K562 (cell line): ENCODE data around the gene PGBD1. TPM values are rescaled to one million over a fixed set of nuclear protein-coding genes. Genes with fewer than 3 reads are reported as not detected.
A peak's percentile ranks its signal among the peaks of the same experiment; 100 is the strongest.

Experiments
- ARNT ChIP-seq, 2 experiments: fragments of 450-650 bp; IDR thresholded peaks; 2 replicates each; pipeline ENCODE4 v1.6.1; 2016; ENCODE audit warnings: mild to moderate bottlenecking in 1 of 2
- CBX3 ChIP-seq, 2 experiments: IDR thresholded peaks; 1 replicate in 1 of 2; 2 replicates in 1 of 2; pipeline ENCODE4 v1.6.1; 2012; ENCODE audit warnings: inconsistent platforms in 2 of 2, low read length in 2 of 2, borderline replicate concordance in 1 of 2, control low read depth in 1 of 2
- CBX5 ChIP-seq: IDR thresholded peaks from 2 replicates; pipeline ENCODE4 v1.6.1; 2014; ENCODE audit warnings: low read depth, borderline replicate concordance
- HDAC6 ChIP-seq: IDR thresholded peaks from 2 replicates; pipeline ENCODE4 v1.6.1; 2012; ENCODE audit warnings: low read depth, mild to moderate bottlenecking, control low read depth, inconsistent platforms, low read length, moderate library complexity
- JUN ChIP-seq, 2 experiments: sonication (generic) in 1 of 2; formaldehyde crosslinking in 1 of 2; IDR thresholded peaks; 2 replicates each; pipeline versions ENCODE4 v1.6.1 to v1.8.0; 2012 to 2022; ENCODE audit warnings: borderline replicate concordance in 2 of 2, mild to moderate bottlenecking in 2 of 2, improper control_type of control experiment in 1 of 2, low read depth in 1 of 2, low read length in 1 of 2, missing genetic modification reagents in 1 of 2
- MTA3 ChIP-seq: fragments of 450-650 bp; formaldehyde crosslinking; IDR thresholded peaks from 2 replicates; pipeline ENCODE4 v1.6.1; 2017; ENCODE audit warnings: mild to moderate bottlenecking, borderline replicate concordance
- NFRKB ChIP-seq: fragments of 450-650 bp; IDR thresholded peaks from 2 replicates; pipeline ENCODE4 v1.6.1; 2016; ENCODE audit warnings: low read depth
- RBM25 ChIP-seq: fragments of 200-400 bp; formaldehyde crosslinking; IDR thresholded peaks from 2 replicates; pipeline ENCODE4 v1.6.1; 2018; ENCODE audit warnings: low read length, low read depth, moderate library complexity; ENCODE audit not compliant: severe bottlenecking
- SMC3 ChIP-seq: conservative IDR thresholded peaks from 2 replicates; pipeline ENCODE4 v1.6.1; 2011; ENCODE audit warnings: low read depth, low read length, improper control_type of control experiment; ENCODE audit not compliant: insufficient read depth
- TEAD4 ChIP-seq, 2 experiments: sonication (generic) in 1 of 2; formaldehyde crosslinking in 1 of 2; IDR thresholded peaks; 2 replicates each; pipeline versions ENCODE4 v1.6.1 to v1.8.0; 2012 to 2022; ENCODE audit warnings: borderline replicate concordance in 1 of 2, inconsistent platforms in 1 of 2, low read length in 1 of 2, mild to moderate bottlenecking in 1 of 2, missing genetic modification reagents in 1 of 2
- ZNF75A ChIP-seq: fragments of 450-650 bp; formaldehyde crosslinking; IDR thresholded peaks from 2 replicates; pipeline ENCODE4 v1.4.0; 2020; ENCODE audit warnings: mild to moderate bottlenecking
- ZNF785 ChIP-seq: fragments of 250-450 bp; sonication (Bioruptor Pico); IDR thresholded peaks from 2 replicates; pipeline ENCODE4 v1.4.0; 2020; ENCODE audit warnings: mild to moderate bottlenecking
- polyA plus RNA-seq, 8 experiments: library from polyadenylated mRNA; depleted of rRNA in 4 of 8; stranded (reverse) in 5 of 8; unstranded in 3 of 8; fragments of >200 nt; fragmentation: Nextera tagmentation in 2 of 8; fragmentation: Illumina TruSeq in 1 of 8; extraction: Ambion mirVana in 2 of 8; extraction: Trizol in 1 of 8; gene quantifications; 2 replicates each; pipeline versions ENCODE4 v1.2.1 to v1.2.3, GENCODE V29; 2011 to 2014; ENCODE audit warnings: inconsistent platforms in 1 of 8, missing spikeins in 1 of 8
- total RNA-seq, 7 experiments: library from RNA; depleted of rRNA in 6 of 7; stranded (reverse); fragments of >200 nt in 6 of 7; fragmentation: Illumina TruSeq in 2 of 7; extraction: Trizol in 2 of 7; gene quantifications; 2 replicates each; pipeline versions ENCODE4 v1.2.1 to v1.2.3, GENCODE V29; 2011 to 2021; ENCODE audit warnings: low replicate concordance in 1 of 7
- TF ChIP-seq, protein P1 (sequence below), 2 experiments: fragments of 250-450 bp in 1 of 2; fragments of 450-650 bp in 1 of 2; sonication (Bioruptor Pico) in 1 of 2; IDR thresholded peaks; 2 replicates each; pipeline versions ENCODE4 v1.6.1 to v1.8.0; 2016 to 2021; ENCODE audit warnings: mild to moderate bottlenecking in 2 of 2, moderate library complexity in 2 of 2, missing compliant biosample characterization in 1 of 2, missing genetic modification characterization in 1 of 2
- TF ChIP-seq, protein P2 (sequence below): sonication (generic); formaldehyde crosslinking; IDR thresholded peaks from 2 replicates; pipeline ENCODE4 v1.8.1; 2023; ENCODE audit warnings: mild to moderate bottlenecking, missing genetic modification reagents
- TF ChIP-seq, protein P3 (sequence below): sonication (generic); formaldehyde crosslinking; IDR thresholded peaks from 2 replicates; pipeline ENCODE4 v1.8.0; 2023; ENCODE audit warnings: missing genetic modification reagents, mild to moderate bottlenecking, borderline replicate concordance

PGBD1 gene
- total and polyA plus RNA-seq, 9 of the 15 experiments (the other 6 are each of a cell fraction or from before 2014, with no cell fraction given): 3.3 to 9.0 (median 7.3) TPM

DNA sequence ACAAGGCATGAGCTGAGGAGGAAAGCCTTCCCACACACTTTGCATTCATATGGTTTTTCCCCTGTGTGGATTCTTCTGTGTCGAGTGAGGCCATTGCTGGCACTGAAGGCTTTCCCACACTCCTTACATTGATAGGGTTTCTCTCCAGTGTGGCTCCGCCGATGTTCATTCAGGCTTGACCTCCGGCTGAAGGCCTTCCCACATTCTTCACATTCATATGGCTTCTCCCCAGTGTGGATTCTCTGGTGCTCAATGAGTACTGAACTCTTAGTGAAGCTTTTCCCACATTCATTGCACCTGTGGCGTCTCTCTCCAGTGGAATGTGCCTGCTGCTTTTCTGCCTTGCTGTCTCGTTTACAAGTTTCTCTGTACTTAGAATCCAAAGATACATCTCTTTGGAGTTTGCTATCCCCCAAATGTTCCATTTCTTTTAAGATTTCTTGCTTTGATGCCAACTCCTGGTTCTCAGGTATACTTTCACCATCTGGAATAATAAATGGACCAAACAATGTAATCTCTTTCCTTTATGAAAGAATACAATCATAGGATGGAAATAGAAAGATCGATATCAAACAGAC lies 45.1 kb downstream of the PGBD1 start (continued):
- TF ChIP-seq, protein P1, sequence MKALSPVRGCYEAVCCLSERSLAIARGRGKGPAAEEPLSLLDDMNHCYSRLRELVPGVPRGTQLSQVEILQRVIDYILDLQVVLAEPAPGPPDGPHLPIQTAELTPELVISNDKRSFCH (CRISPR knock-in tag; IDR thresholded peaks at IDR 0.05): no peak
- TF ChIP-seq, protein P1 (tag; IDR thresholded peaks at IDR 0.05): 0 out of 2 replicates have a peak, but pooled peaks have one; percentile 20
- peak; percentile 77; the same call in 1 of the 2 replicates for TF ChIP-seq MTA3
- peak; percentile 93 for TF ChIP-seq CBX5
- no peak for TF ChIP-seq SMC3
- peak; percentile 100 for TF ChIP-seq ZNF75A (CRISPR knock-in tag)
- TF ChIP-seq, protein P2, sequence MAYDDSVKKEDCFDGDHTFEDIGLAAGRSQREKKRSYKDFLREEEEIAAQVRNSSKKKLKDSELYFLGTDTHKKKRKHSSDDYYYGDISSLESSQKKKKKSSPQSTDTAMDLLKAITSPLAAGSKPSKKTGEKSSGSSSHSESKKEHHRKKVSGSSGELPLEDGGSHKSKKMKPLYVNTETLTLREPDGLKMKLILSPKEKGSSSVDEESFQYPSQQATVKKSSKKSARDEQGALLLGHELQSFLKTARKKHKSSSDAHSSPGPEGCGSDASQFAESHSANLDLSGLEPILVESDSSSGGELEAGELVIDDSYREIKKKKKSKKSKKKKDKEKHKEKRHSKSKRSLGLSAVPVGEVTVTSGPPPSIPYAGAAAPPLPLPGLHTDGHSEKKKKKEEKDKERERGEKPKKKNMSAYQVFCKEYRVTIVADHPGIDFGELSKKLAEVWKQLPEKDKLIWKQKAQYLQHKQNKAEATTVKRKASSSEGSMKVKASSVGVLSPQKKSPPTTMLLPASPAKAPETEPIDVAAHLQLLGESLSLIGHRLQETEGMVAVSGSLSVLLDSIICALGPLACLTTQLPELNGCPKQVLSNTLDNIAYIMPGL (CRISPR knock-in tag): no peak
- 0 out of 4 replicates have a peak, but pooled peaks of 1 of the 2 experiments have one; percentile 41 for TF ChIP-seq ARNT (IDR thresholded peaks at IDR 0.05)
- peak; percentile 86 for TF ChIP-seq NFRKB
- TF ChIP-seq JUN (IDR thresholded peaks at IDR 0.05; ENCODE audit: borderline replicate concordance, low read depth, low read length): peak; percentile 57; the same call in 1 of the 2 replicates
- no peak for TF ChIP-seq JUN (CRISPR knock-in tag; IDR thresholded peaks at IDR 0.05; ENCODE audit: borderline replicate concordance)
- peak; percentile 88 for TF ChIP-seq RBM25
- peak; percentile 11 to 99 for TF ChIP-seq CBX3 (IDR thresholded peaks at IDR 0.05; ENCODE audit: borderline replicate concordance in 1 of 2, low read length in 2 of 2)
- peak; percentile 46 for TF ChIP-seq TEAD4 (IDR thresholded peaks at IDR 0.05; ENCODE audit: low read length)
- TF ChIP-seq TEAD4 (CRISPR knock-in tag; IDR thresholded peaks at IDR 0.05; ENCODE audit: borderline replicate concordance): no peak
- TF ChIP-seq, protein P3, sequence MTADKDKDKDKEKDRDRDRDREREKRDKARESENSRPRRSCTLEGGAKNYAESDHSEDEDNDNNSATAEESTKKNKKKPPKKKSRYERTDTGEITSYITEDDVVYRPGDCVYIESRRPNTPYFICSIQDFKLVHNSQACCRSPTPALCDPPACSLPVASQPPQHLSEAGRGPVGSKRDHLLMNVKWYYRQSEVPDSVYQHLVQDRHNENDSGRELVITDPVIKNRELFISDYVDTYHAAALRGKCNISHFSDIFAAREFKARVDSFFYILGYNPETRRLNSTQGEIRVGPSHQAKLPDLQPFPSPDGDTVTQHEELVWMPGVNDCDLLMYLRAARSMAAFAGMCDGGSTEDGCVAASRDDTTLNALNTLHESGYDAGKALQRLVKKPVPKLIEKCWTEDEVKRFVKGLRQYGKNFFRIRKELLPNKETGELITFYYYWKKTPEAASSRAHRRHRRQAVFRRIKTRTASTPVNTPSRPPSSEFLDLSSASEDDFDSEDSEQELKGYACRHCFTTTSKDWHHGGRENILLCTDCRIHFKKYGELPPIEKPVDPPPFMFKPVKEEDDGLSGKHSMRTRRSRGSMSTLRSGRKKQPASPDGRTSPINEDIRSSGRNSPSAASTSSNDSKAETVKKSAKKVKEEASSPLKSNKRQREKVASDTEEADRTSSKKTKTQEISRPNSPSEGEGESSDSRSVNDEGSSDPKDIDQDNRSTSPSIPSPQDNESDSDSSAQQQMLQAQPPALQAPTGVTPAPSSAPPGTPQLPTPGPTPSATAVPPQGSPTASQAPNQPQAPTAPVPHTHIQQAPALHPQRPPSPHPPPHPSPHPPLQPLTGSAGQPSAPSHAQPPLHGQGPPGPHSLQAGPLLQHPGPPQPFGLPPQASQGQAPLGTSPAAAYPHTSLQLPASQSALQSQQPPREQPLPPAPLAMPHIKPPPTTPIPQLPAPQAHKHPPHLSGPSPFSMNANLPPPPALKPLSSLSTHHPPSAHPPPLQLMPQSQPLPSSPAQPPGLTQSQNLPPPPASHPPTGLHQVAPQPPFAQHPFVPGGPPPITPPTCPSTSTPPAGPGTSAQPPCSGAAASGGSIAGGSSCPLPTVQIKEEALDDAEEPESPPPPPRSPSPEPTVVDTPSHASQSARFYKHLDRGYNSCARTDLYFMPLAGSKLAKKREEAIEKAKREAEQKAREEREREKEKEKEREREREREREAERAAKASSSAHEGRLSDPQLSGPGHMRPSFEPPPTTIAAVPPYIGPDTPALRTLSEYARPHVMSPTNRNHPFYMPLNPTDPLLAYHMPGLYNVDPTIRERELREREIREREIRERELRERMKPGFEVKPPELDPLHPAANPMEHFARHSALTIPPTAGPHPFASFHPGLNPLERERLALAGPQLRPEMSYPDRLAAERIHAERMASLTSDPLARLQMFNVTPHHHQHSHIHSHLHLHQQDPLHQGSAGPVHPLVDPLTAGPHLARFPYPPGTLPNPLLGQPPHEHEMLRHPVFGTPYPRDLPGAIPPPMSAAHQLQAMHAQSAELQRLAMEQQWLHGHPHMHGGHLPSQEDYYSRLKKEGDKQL: no peak
- TF ChIP-seq ZNF785 (CRISPR knock-in tag): no peak
- TF ChIP-seq HDAC6: peak; percentile 95
